HCT116 (cell line): ENCODE data around the gene RNASE9. TPM values are rescaled to one million over a fixed set of nuclear protein-coding genes. Genes with fewer than 3 reads are reported as not detected.

Source experiments
- ATAC-seq: fragments of 200-7000 bp; cut with Tn5 transposase; 2 replicates; pipeline ENCODE4 v1.9.1; 2020; ENCODE audit warnings: mild to moderate bottlenecking, moderate library complexity
- BruUV-seq: library from RNA; stranded (reverse); fragments of 400-500 nt; replicated peaks from 2 replicates; lab custom pipeline; 2021; lab: Mats Ljungman, UMichigan
- CTCF ChIA-PET: fragments of 300-600 bp; sonication (Branson Sonifier 250); formaldehyde crosslinking; loops from one replicate; lab custom pipeline; 2021; ENCODE audit warnings: antibody characterized with exemption; lab: Charles Lee
- POLR2A ChIA-PET: fragments of 300-600, 350-600 bp; sonication (Branson Sonifier 250); formaldehyde crosslinking; loops from one replicate; lab custom pipeline; 2021; ENCODE audit warnings: antibody characterized with exemption; lab: Charles Lee
- RAD21 ChIA-PET, 2 experiments: fragments of 300-600 bp; sonication (Branson Sonifier 250); formaldehyde crosslinking; loops; one replicate each; lab custom pipeline; 2023; ENCODE audit warnings: low total read pairs in 2 of 2; ENCODE audit not compliant: uncharacterized antibody in 2 of 2, unreplicated experiment in 2 of 2, low non-redundant PET in 1 of 2; lab: Charles Lee
- DNase-seq: peaks from one replicate; pipeline ENCODE4 v3.0.0-alpha.2; 2010; ENCODE audit warnings: low read depth, low spot score
- H2AFZ ChIP-seq: fragments of 200-600 bp; shearing (Covaris generic), sonication (generic); 2 replicates; pipeline ENCODE4 v1.6.1; 2017; ENCODE audit warnings: low read depth, mixed run types, mixed read lengths, antibody characterized with exemption, low read length; ENCODE audit not compliant: poor library complexity, severe bottlenecking
- H3K27ac ChIP-seq: 2 replicates; pipeline ENCODE4 v1.5.1; 2012; ENCODE audit warnings: low read depth, low read length
- H3K27me3 ChIP-seq: fragments of 200-600 bp; sonication (generic); 2 replicates; pipeline ENCODE4 v1.6.1; 2016; ENCODE audit warnings: mixed run types, low read length, mixed read lengths; ENCODE audit not compliant: insufficient read depth
- H3K36me3 ChIP-seq, 2 experiments: fragments of 200-500 bp in 1 of 2; fragments of 200-600 bp in 1 of 2; sonication (Bioruptor generic) in 1 of 2; sonication (generic) in 1 of 2; 2 replicates each; pipeline versions ENCODE4 v1.5.1 to v1.6.1; 2014 to 2016; ENCODE audit warnings: low read length in 2 of 2, inconsistent platforms in 1 of 2, mixed read lengths in 1 of 2, mixed run types in 1 of 2; ENCODE audit not compliant: insufficient read depth in 2 of 2, control insufficient read depth in 1 of 2
- H3K4me1 ChIP-seq, 2 experiments: fragments of 200-600 bp in 1 of 2; sonication (generic) in 1 of 2; 2 replicates each; pipeline versions ENCODE4 v1.5.1 to v1.6.1; 2012 to 2017; ENCODE audit warnings: low read length in 2 of 2, inconsistent platforms in 1 of 2, mild to moderate bottlenecking in 1 of 2, mixed read lengths in 1 of 2, mixed run types in 1 of 2, moderate library complexity in 1 of 2; ENCODE audit not compliant: insufficient read depth in 2 of 2, control insufficient read depth in 1 of 2
- H3K4me2 ChIP-seq: fragments of 200-600 bp; sonication (generic); 2 replicates; pipeline ENCODE4 v1.6.1; 2017; ENCODE audit warnings: mixed run types, low read length, mixed read lengths
- H3K4me3 ChIP-seq, 2 experiments: fragments of 200-600 bp in 1 of 2; sonication (generic) in 1 of 2; replicated peaks in 1 of 2; 2 replicates each; pipeline ENCODE4 v1.5.1; 2011 to 2016; ENCODE audit warnings: low read length in 2 of 2, control low read depth in 1 of 2, low read depth in 1 of 2, mild to moderate bottlenecking in 1 of 2, mixed read lengths in 1 of 2, mixed run types in 1 of 2
- H3K79me2 ChIP-seq: fragments of 200-600 bp; sonication (generic); 2 replicates; pipeline ENCODE4 v1.6.1; 2017; ENCODE audit warnings: mild to moderate bottlenecking, mixed run types, low read length, moderate library complexity, mixed read lengths; ENCODE audit not compliant: insufficient read depth
- H3K9ac ChIP-seq: fragments of 200-600 bp; sonication (generic); 2 replicates; pipeline ENCODE4 v1.6.1; 2016; ENCODE audit warnings: low read length, mixed read lengths
- H3K9me2 ChIP-seq: fragments of 200-600 bp; sonication (generic), shearing (Covaris generic); 2 replicates; pipeline ENCODE4 v1.6.1; 2017; ENCODE audit warnings: mixed run types, mild to moderate bottlenecking, moderate library complexity; ENCODE audit not compliant: insufficient read depth
- H3K9me3 ChIP-seq, 2 experiments: fragments of 200-500 bp in 1 of 2; fragments of 200-600 bp in 1 of 2; sonication (Bioruptor generic) in 1 of 2; sonication (generic) in 1 of 2; 2 replicates each; pipeline ENCODE4 v1.6.1; 2014 to 2017; ENCODE audit warnings: low read length in 2 of 2, mixed read lengths in 2 of 2, inconsistent platforms in 1 of 2, low read depth in 1 of 2, mild to moderate bottlenecking in 1 of 2, mixed run types in 1 of 2, moderate library complexity in 1 of 2; ENCODE audit not compliant: control insufficient read depth in 1 of 2, insufficient read depth in 1 of 2
- H4K20me1 ChIP-seq: fragments of 200-600 bp; sonication (generic), shearing (Covaris generic); 2 replicates; pipeline ENCODE4 v1.6.1; 2017; ENCODE audit warnings: mixed run types, mild to moderate bottlenecking, moderate library complexity; ENCODE audit not compliant: insufficient read depth
- CBX3 ChIP-seq: IDR thresholded peaks from 2 replicates; pipeline ENCODE4 v1.6.1; 2012; ENCODE audit warnings: low read depth
- CEBPB ChIP-seq: IDR thresholded peaks from 2 replicates; pipeline ENCODE4 v1.6.1; 2012; ENCODE audit warnings: low read depth
- ELF1 ChIP-seq: IDR thresholded peaks from 2 replicates; pipeline ENCODE4 v1.6.1; 2012; ENCODE audit warnings: low read depth, borderline replicate concordance
- FOSL1 ChIP-seq: IDR thresholded peaks from 2 replicates; pipeline ENCODE4 v1.6.1; 2012; ENCODE audit warnings: low read depth
- JUND ChIP-seq: IDR thresholded peaks from 2 replicates; pipeline ENCODE4 v1.6.1; 2012
- MAX ChIP-seq: IDR thresholded peaks from 2 replicates; pipeline ENCODE4 v1.6.1; 2012
- POLR2A ChIP-seq: IDR thresholded peaks from 2 replicates; pipeline ENCODE4 v1.7.0; 2011; ENCODE audit warnings: borderline replicate concordance; ENCODE audit not compliant: insufficient read depth, insufficient read length; ENCODE audit errors: extremely low read depth
- REST ChIP-seq: IDR thresholded peaks from 2 replicates; pipeline ENCODE4 v1.6.1; 2012; ENCODE audit warnings: low read depth
- SIN3A ChIP-seq: IDR thresholded peaks from 2 replicates; pipeline ENCODE4 v1.6.1; 2012; ENCODE audit warnings: low read depth
- SP1 ChIP-seq: IDR thresholded peaks from 2 replicates; pipeline ENCODE4 v1.6.1; 2012; ENCODE audit warnings: low read depth
- SRF ChIP-seq: IDR thresholded peaks from 2 replicates; pipeline ENCODE4 v1.6.1; 2012; ENCODE audit warnings: low read depth
- YY1 ChIP-seq: IDR thresholded peaks from 2 replicates; pipeline ENCODE4 v1.6.1; 2011; ENCODE audit warnings: low read length, low read depth, moderate library complexity, mild to moderate bottlenecking; ENCODE audit not compliant: insufficient replicate concordance; ENCODE audit errors: extremely low read depth
- ZFX ChIP-seq: fragments of 450-650 bp; IDR thresholded peaks from 2 replicates; pipeline ENCODE4 v1.6.1; 2017
- intact Hi-C: fragments of 100-400 bp; cut with micrococcal nuclease; formaldehyde crosslinking; loops from 2 replicates; pipeline ENCODE4 v1.10.0; 2022
- total RNA-seq: library from RNA; stranded (reverse); gene quantifications from one replicate; pipeline ENCODE4 v1.2.1, GENCODE V29; 2021; ENCODE audit not compliant: unreplicated experiment

Gene RNASE9
- total RNA-seq, 1 experiment from 2014 or later, result not detected

DNA sequence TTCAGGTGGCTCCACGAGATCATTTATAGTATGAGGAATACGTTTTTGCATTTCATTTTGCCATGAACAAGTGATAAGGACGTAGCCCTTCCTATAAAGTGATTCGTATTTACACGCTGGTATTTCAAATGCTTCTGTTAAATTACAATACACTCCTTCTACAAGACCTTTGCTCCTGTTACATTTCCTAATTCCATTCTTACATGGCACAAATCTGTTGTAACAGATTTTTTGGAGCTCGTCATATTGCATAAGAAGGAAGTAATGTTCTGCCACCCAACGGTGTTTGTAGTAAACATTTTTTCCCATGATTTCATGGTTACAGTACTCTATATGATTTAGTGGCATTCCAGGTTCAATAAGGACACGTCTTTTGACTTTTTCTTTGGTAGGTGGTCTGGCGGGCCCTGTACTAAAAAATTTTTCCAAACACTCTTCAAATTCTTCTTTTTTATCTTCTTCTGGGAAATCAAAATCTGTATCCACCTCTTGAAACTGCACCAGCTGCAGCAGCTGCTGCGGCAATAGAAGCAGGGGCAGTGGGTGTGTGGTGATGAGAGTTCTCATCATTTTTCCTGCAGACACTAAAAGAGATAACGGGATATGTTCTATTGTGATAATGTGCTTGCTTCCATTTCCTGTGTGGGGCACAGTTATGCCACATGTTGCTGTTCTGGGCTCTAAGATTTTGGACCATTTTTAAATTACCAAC, 4.2 kb downstream of the RNASE9 start:
- ChIA-PET RAD21 (no interaction called here), CTCF (no interaction called here), POLR2A (no interaction called here)
- no peaks in the 10 kb centered on the region for H3K4me1 ChIP-seq
- no peak overlapping the region for H2AFZ ChIP-seq
- BruUV-seq, result no TSS peak
- DNase-seq (no peak), ATAC-seq (no peak)
- no peak overlapping the region for H3K4me2 ChIP-seq
- H3K9ac ChIP-seq, result no peak overlapping the region
- no peaks in the 10 kb centered on the region for H3K9me3 ChIP-seq
- TF ChIP-seq FOSL1 (no peak), CBX3 (no peak), MAX (no peak), JUND (no peak), POLR2A (no peak), SRF (no peak), YY1 (no peak), ELF1 (no peak), CEBPB (no peak), SP1 (no peak), ZFX (no peak), REST (no peak), SIN3A (no peak)
- H3K36me3 ChIP-seq, result no peaks in the 10 kb centered on the region
- no peak overlapping the region for H3K4me3 ChIP-seq
- intact Hi-C loops, result no loop called here
- H3K9me2 ChIP-seq, result no peaks in the 10 kb centered on the region
- H3K27me3 ChIP-seq, result no peaks in the 10 kb centered on the region
- no peaks in the 10 kb centered on the region for H3K79me2 ChIP-seq
- no peaks in the 10 kb centered on the region for H4K20me1 ChIP-seq
- H3K27ac ChIP-seq, result no peak overlapping the region
